ENCODE data around the gene AKAP9.

The AKAP9 gene

GRCh38 chr7:92028226-92028625 lies 87.6 kb downstream of the AKAP9 start:
- DNase-seq (ENCODE audit: insufficient read length) (no peak), FAIRE-seq (no peak)
- TF ChIP-seq TAF1 (IDR thresholded peaks at IDR 0.05; ENCODE audit: borderline replicate concordance, low read depth, low read length) = no peak
- no peak for TF ChIP-seq POLR2AphosphoS5 (IDR thresholded peaks at IDR 0.05; ENCODE audit: low read depth, low read length)
- no peak for TF ChIP-seq POLR2A (IDR thresholded peaks at IDR 0.05; ENCODE audit: low read depth, low read length)

- TF ChIP-seq TAF1 (IDR thresholded peaks at IDR 0.05; ENCODE audit: borderline replicate concordance, low read depth, low read length) (no peak), POLR2A (IDR thresholded peaks at IDR 0.05; ENCODE audit: low read depth, low read length) (no peak), POLR2AphosphoS5 (IDR thresholded peaks at IDR 0.05; ENCODE audit: low read depth, low read length) (no peak)
- no peak for FAIRE-seq
- DNase-seq (ENCODE audit: insufficient read length) = no peak
These were observed 88.0 kb downstream of the AKAP9 start for GRCh38 chr7:92028686-92029085.

- FAIRE-seq = no peak
- no peak for DNase-seq (ENCODE audit: insufficient read length)
- TF ChIP-seq POLR2A (IDR thresholded peaks at IDR 0.05; ENCODE audit: low read depth, low read length) (no peak), TAF1 (IDR thresholded peaks at IDR 0.05; ENCODE audit: borderline replicate concordance, low read depth, low read length) (no peak), POLR2AphosphoS5 (IDR thresholded peaks at IDR 0.05; ENCODE audit: low read depth, low read length) (no peak)
These were observed 93.5 kb downstream of the AKAP9 start for GRCh38 chr7:92034116-92034515.

GRCh38 chr7:92035576-92035975 lies 94.9 kb downstream of the AKAP9 start:
- DNase-seq (ENCODE audit: insufficient read length) (no peak), FAIRE-seq (no peak)
- TF ChIP-seq POLR2AphosphoS5 (IDR thresholded peaks at IDR 0.05; ENCODE audit: low read depth, low read length) (no peak), TAF1 (IDR thresholded peaks at IDR 0.05; ENCODE audit: borderline replicate concordance, low read depth, low read length) (no peak), POLR2A (IDR thresholded peaks at IDR 0.05; ENCODE audit: low read depth, low read length) (no peak)

GRCh38 chr7:92039900-92040299 lies 99.2 kb downstream of the AKAP9 start:
- FAIRE-seq = no peak
- no peak for TF ChIP-seq TAF1 (IDR thresholded peaks at IDR 0.05; ENCODE audit: borderline replicate concordance, low read depth, low read length)
- TF ChIP-seq POLR2A (IDR thresholded peaks at IDR 0.05; ENCODE audit: low read depth, low read length) = no peak
- TF ChIP-seq POLR2AphosphoS5 (IDR thresholded peaks at IDR 0.05; ENCODE audit: low read depth, low read length) = no peak
- no peak for DNase-seq (ENCODE audit: insufficient read length)

GRCh38 chr7:92042056-92042737 lies 101.5 kb downstream of the AKAP9 start:
- DNase-seq (ENCODE audit: insufficient read length) (no peak), FAIRE-seq (peak; percentile 46)
- no peak for TF ChIP-seq POLR2A (IDR thresholded peaks at IDR 0.05; ENCODE audit: low read depth, low read length)
- TF ChIP-seq POLR2AphosphoS5 (IDR thresholded peaks at IDR 0.05; ENCODE audit: low read depth, low read length) = no peak
- no peak for TF ChIP-seq TAF1 (IDR thresholded peaks at IDR 0.05; ENCODE audit: borderline replicate concordance, low read depth, low read length)

GRCh38 chr7:92043098-92043497 lies 102.4 kb downstream of the AKAP9 start:
- FAIRE-seq (no peak), DNase-seq (ENCODE audit: insufficient read length) (no peak)
- TF ChIP-seq TAF1 (IDR thresholded peaks at IDR 0.05; ENCODE audit: borderline replicate concordance, low read depth, low read length) (no peak), POLR2AphosphoS5 (IDR thresholded peaks at IDR 0.05; ENCODE audit: low read depth, low read length) (no peak), POLR2A (IDR thresholded peaks at IDR 0.05; ENCODE audit: low read depth, low read length) (no peak)

- TF ChIP-seq TAF1 (IDR thresholded peaks at IDR 0.05; ENCODE audit: borderline replicate concordance, low read depth, low read length) = no peak
- TF ChIP-seq POLR2AphosphoS5 (IDR thresholded peaks at IDR 0.05; ENCODE audit: low read depth, low read length) = no peak
- no peak for TF ChIP-seq POLR2A (IDR thresholded peaks at IDR 0.05; ENCODE audit: low read depth, low read length)
- DNase-seq (ENCODE audit: insufficient read length) (no peak), FAIRE-seq (no peak)
These were observed 103.0 kb downstream of the AKAP9 start for GRCh38 chr7:92043637-92044036.

GRCh38 chr7:92044148-92044547 lies 103.5 kb downstream of the AKAP9 start:
- DNase-seq (ENCODE audit: insufficient read length) (no peak), FAIRE-seq (no peak)
- TF ChIP-seq POLR2AphosphoS5 (IDR thresholded peaks at IDR 0.05; ENCODE audit: low read depth, low read length) = no peak
- no peak for TF ChIP-seq POLR2A (IDR thresholded peaks at IDR 0.05; ENCODE audit: low read depth, low read length)
- TF ChIP-seq TAF1 (IDR thresholded peaks at IDR 0.05; ENCODE audit: borderline replicate concordance, low read depth, low read length) = no peak

- TF ChIP-seq POLR2A (IDR thresholded peaks at IDR 0.05; ENCODE audit: low read depth, low read length) = no peak
- TF ChIP-seq POLR2AphosphoS5 (IDR thresholded peaks at IDR 0.05; ENCODE audit: low read depth, low read length) = no peak
- no peak for TF ChIP-seq TAF1 (IDR thresholded peaks at IDR 0.05; ENCODE audit: borderline replicate concordance, low read depth, low read length)
- FAIRE-seq = no peak
- DNase-seq (ENCODE audit: insufficient read length) = no peak
These were observed 104.3 kb downstream of the AKAP9 start for GRCh38 chr7:92044940-92045339.

GRCh38 chr7:92051655-92052054 lies 111.0 kb downstream of the AKAP9 start:
- no peak for TF ChIP-seq TAF1 (IDR thresholded peaks at IDR 0.05; ENCODE audit: borderline replicate concordance, low read depth, low read length)
- TF ChIP-seq POLR2AphosphoS5 (IDR thresholded peaks at IDR 0.05; ENCODE audit: low read depth, low read length) = no peak
- TF ChIP-seq POLR2A (IDR thresholded peaks at IDR 0.05; ENCODE audit: low read depth, low read length) = no peak
- FAIRE-seq = no peak

GRCh38 chr7:92052159-92052558 lies 111.5 kb downstream of the AKAP9 start:
- FAIRE-seq = no peak
- DNase-seq (ENCODE audit: insufficient read length) = no peak
- TF ChIP-seq POLR2A (IDR thresholded peaks at IDR 0.05; ENCODE audit: low read depth, low read length) (no peak), POLR2AphosphoS5 (IDR thresholded peaks at IDR 0.05; ENCODE audit: low read depth, low read length) (no peak), TAF1 (IDR thresholded peaks at IDR 0.05; ENCODE audit: borderline replicate concordance, low read depth, low read length) (no peak)

More at GRCh38 chr7:92051655-92052054, 111.0 kb downstream of the AKAP9 start:
- no peak for DNase-seq (ENCODE audit: insufficient read length)

Measured in GM12892 (cell line).